Measurements from ENCODE around the gene GPC3.

GRCh38 chrX:133633950-133634349 lies 351.4 kb downstream of the GPC3 start:
- TF ChIP-seq SREBF2 (IDR thresholded peaks at IDR 0.05) (no peak), CTCF (IDR thresholded peaks at IDR 0.05) (no peak), POLR2A (IDR thresholded peaks at IDR 0.05; ENCODE audit: low read length) (no peak)
